Fibroblast of lung (primary cell): ENCODE results near the gene ATP1B1.

Source experiments
- CTCF ChIP-seq, 2 donors: IDR thresholded peaks in 1 of 2; conservative IDR thresholded peaks in 1 of 2; 1 replicate in 1 of 2; 2 replicates in 1 of 2; pipeline ENCODE4 v1.5.1; 2011 to 2012; ENCODE audit warnings: low read length in 2 of 2, control low read depth in 1 of 2, inconsistent platforms in 1 of 2, low read depth in 1 of 2, mild to moderate bottlenecking in 1 of 2
- EZH2 ChIP-seq: IDR thresholded peaks from 2 replicates; pipeline ENCODE4 v1.5.1; 2012; ENCODE audit warnings: low read length, control low read depth, mild to moderate bottlenecking; ENCODE audit errors: missing control alignments

- no peak for TF ChIP-seq CTCF (conservative IDR thresholded peaks at IDR 0.05 in 1 of 2, IDR thresholded peaks at IDR 0.05 in 1 of 2; ENCODE audit: low read depth in 1 of 2, low read length in 2 of 2)
- no peak for TF ChIP-seq EZH2
Measured at GRCh38 chr1:169132512-169133227, 26.2 kb downstream of the ATP1B1 start.
